GM12891 (cell line): ENCODE data around the gene NPIPA5.

Source experiments
- POLR2A ChIP-seq: IDR thresholded peaks from 2 replicates; pipeline ENCODE4 v1.6.1; 2011; ENCODE audit warnings: low read depth, low read length, control low read depth
- POLR2AphosphoS5 ChIP-seq: IDR thresholded peaks from 2 replicates; pipeline ENCODE4 v1.6.1; 2011; ENCODE audit warnings: low read depth, low read length, control low read depth
- SPI1 ChIP-seq: IDR thresholded peaks from 2 replicates; pipeline ENCODE4 v1.6.1; 2011; ENCODE audit warnings: low read depth, low read length, control low read depth
- TAF1 ChIP-seq: IDR thresholded peaks from 2 replicates; pipeline ENCODE4 v1.6.1; 2011; ENCODE audit warnings: low read depth, low read length, control low read depth

DNA sequence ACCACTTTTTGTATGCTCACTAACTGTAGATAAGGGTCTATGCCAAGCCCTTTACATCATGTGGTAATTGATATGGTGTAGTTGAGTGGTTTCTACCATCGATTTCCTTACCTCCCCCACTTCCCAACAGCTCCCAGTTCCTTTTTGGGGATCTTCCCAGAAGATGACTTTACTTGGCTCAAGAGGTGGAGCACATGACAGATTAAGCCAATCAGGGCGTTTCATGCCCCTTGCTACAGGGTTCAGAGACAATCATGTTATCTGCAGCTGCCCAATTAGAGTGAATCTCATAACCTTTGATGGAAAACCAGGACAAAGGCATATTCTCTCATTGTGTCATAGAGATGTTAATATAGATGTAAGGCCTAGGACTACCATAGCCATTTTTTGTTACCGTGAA, 40.1 kb upstream of the NPIPA5 start:
- TF ChIP-seq POLR2A: no peak
- TF ChIP-seq POLR2AphosphoS5: no peak
- TF ChIP-seq TAF1: no peak
- TF ChIP-seq SPI1: no peak
